Testis (tissue), 3 donors: ENCODE data around the gene PPM1E. TPM values are rescaled to one million over a fixed set of nuclear protein-coding genes. Genes with fewer than 3 reads are reported as not detected.
"Not testable (repeated sequence)": the region's sequence is repeated elsewhere in the genome, so short reads cannot be mapped to it uniquely, and the experiment has no call there.

Experiments used
- DNase-seq: peaks from one replicate; pipeline ENCODE4 v3.0.0-alpha.2; 2019
- H3K27ac ChIP-seq, 2 donors: fragments of 200-600 bp; sonication (generic); one replicate each; pipeline ENCODE4 v1.5.1; 2019
- H3K27me3 ChIP-seq: fragments of 200-600 bp; sonication (generic); one replicate; pipeline ENCODE4 v1.5.1; 2019
- H3K36me3 ChIP-seq: fragments of 200-600 bp; sonication (generic); one replicate; pipeline ENCODE4 v1.5.1; 2017; ENCODE audit warnings: low read depth; ENCODE audit errors: missing control alignments
- H3K4me1 ChIP-seq: fragments of 200-600 bp; sonication (generic); one replicate; pipeline ENCODE4 v1.5.1; 2019
- H3K4me3 ChIP-seq, 2 donors: fragments of 200-600 bp; sonication (generic); one replicate each; pipeline ENCODE4 v1.5.1; 2017 to 2019
- H3K9me3 ChIP-seq: fragments of 200-600 bp; sonication (generic); one replicate; pipeline ENCODE4 v1.5.1; 2017
- POLR2A ChIP-seq: fragments of 450-650 bp; IDR thresholded peaks from one replicate; pipeline ENCODE4 v1.6.1; 2017; ENCODE audit warnings: antibody characterized with exemption, mild to moderate bottlenecking, moderate library complexity
- WGBS, 2 donors: methylation state at CpG; one replicate each; pipeline ENCODE4 v1.1.5; 2018; 5-methylcytosine and 5-hydroxymethylcytosine counted together
- intact Hi-C: fragments of 100-400 bp; cut with DNase I; formaldehyde crosslinking; loops from one replicate; pipeline ENCODE4 v1.15.1; 2023; ENCODE audit warnings: low total_unique reads
- polyA plus RNA-seq: library from polyadenylated mRNA; stranded (reverse); fragments of 350-450 nt; fragmentation: Illumina TruSeq; extraction: RNeasy Lipid Tissue Mini Kit (QIAGEN cat#74804); gene quantifications from one replicate; pipeline ENCODE4 v1.2.3, GENCODE V29; 2014; ENCODE audit warnings: low read depth, low replicate concordance; ENCODE audit not compliant: insufficient read depth
- total RNA-seq, 2 donors: library from RNA; depleted of rRNA; stranded (reverse); fragments of >200 nt; gene quantifications; one replicate each; pipeline ENCODE4 v1.2.3, GENCODE V29; 2016
- TF ChIP-seq, protein P1 (sequence below), 3 experiments: fragments of 450-650 bp in 2 of 3; fragments of 200-600 bp in 1 of 3; sonication (generic) in 1 of 3; IDR thresholded peaks; one replicate each; pipeline ENCODE4 v1.5.1; 2016 to 2019; ENCODE audit warnings: antibody characterized with exemption in 3 of 3, mild to moderate bottlenecking in 2 of 3, moderate library complexity in 1 of 3

The PPM1E gene
- total and polyA plus RNA-seq, 3 donors from 2014 or later: 8.1 to 16.7 (median 13.5) TPM

- TF ChIP-seq, protein P1, sequence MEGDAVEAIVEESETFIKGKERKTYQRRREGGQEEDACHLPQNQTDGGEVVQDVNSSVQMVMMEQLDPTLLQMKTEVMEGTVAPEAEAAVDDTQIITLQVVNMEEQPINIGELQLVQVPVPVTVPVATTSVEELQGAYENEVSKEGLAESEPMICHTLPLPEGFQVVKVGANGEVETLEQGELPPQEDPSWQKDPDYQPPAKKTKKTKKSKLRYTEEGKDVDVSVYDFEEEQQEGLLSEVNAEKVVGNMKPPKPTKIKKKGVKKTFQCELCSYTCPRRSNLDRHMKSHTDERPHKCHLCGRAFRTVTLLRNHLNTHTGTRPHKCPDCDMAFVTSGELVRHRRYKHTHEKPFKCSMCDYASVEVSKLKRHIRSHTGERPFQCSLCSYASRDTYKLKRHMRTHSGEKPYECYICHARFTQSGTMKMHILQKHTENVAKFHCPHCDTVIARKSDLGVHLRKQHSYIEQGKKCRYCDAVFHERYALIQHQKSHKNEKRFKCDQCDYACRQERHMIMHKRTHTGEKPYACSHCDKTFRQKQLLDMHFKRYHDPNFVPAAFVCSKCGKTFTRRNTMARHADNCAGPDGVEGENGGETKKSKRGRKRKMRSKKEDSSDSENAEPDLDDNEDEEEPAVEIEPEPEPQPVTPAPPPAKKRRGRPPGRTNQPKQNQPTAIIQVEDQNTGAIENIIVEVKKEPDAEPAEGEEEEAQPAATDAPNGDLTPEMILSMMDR (IDR thresholded peaks at IDR 0.05): no peak
- no peak overlapping the region for H3K4me3 ChIP-seq
- no peaks in the 10 kb centered on the region for H3K4me1 ChIP-seq
- H3K36me3 ChIP-seq: no peaks in the 10 kb centered on the region
- WGBS, 2 donors: 93 to 96% methylated on average over 8 of the region's 8 CpGs
- no peaks in the 10 kb centered on the region for H3K9me3 ChIP-seq
- no peak for DNase-seq
- intact Hi-C loops: no loop called here
- no peak overlapping the region for H3K27ac ChIP-seq
- no peaks in the 10 kb centered on the region for H3K27me3 ChIP-seq
Observed at GRCh38 chr17:58741121-58741625, 14.5 kb upstream of the PPM1E start.

DNA sequence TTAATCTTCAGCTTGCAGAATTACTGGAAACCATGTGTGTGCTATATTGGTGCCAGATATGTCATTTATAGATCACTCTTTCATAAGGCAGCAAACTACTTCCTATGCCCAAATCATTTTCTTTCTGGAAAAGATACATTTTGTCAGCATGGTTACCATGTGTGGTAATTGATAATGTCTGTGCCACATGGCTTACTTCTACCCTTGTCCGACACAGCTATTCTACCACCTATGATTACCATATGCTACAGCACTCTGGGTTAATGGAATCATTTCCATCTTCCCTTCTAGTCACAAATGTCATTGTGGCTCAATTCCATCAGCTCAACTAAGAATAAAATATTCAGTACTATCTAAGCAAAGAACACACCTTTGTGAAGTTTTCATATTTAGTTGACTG lies 8.0 kb upstream of the PPM1E start:
- Histone ChIP-seq H3K27ac (no peak overlapping the region), H3K9me3 (no peaks in the 10 kb centered on the region), H3K4me1 (no peaks in the 10 kb centered on the region), H3K4me3 (no peak overlapping the region), H3K36me3 (no peaks in the 10 kb centered on the region), H3K27me3 (no peaks in the 10 kb centered on the region)
- TF ChIP-seq, protein P1 (IDR thresholded peaks at IDR 0.05): no peak
- TF ChIP-seq POLR2A: no peak
- intact Hi-C loops: no loop called here
- no peak for DNase-seq
- 88 to 92% methylated on average over 1 of the region's 1 CpG for WGBS, 2 donors

DNA sequence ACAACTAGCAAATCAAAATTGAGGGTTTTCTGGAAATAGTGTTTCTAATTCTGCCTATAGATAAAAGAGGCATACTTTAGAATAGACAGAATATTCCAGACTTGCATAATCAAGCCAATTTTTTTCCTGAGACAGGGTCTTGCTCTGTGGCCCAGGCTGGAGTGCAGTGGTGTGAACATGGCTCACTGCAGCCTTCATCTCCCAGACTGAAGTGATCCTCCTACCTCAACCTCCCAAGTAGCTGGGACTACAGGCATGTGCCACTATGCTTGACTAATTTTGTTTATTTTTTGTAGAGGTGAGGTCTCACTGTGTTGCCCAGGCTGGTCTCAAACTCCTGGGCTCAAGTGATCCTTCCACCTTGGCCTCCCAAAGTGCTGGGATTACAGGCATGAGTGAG lies 6.0 kb upstream of the PPM1E start:
- H3K27me3 ChIP-seq, DNase-seq, H3K4me3 ChIP-seq, H3K27ac ChIP-seq, intact Hi-C loops, H3K9me3 ChIP-seq, H3K4me1 ChIP-seq, H3K36me3 ChIP-seq: not testable (repeated sequence)

DNA sequence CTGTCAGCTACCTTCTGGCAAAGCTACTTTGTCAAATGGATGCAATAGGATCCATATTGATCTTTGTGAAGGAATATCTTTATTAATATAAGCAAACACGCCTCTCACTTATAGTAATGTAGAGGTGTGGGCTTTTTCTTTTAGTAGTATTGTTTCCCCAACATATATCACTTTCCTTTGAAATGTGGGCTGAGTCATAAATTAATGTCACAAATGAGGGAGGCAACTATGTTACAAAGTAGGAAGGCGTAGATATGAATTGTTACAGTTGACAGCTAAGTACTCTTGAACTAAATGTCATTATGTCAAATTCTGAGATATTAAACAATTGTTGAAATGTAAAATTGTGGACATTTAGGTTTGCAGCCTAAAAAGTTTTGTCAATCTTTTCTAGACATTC lies 2.6 kb upstream of the PPM1E start:
- no peaks in the 10 kb centered on the region for H3K36me3 ChIP-seq
- 36 to 39% methylated on average over 2 of the region's 2 CpGs for WGBS, 2 donors
- no peaks in the 10 kb centered on the region for H3K9me3 ChIP-seq
- no peak overlapping the region for H3K4me3 ChIP-seq
- intact Hi-C loops: no loop called here
- H3K27ac ChIP-seq: no peak overlapping the region
- TF ChIP-seq POLR2A: no peak
- TF ChIP-seq, protein P1 (IDR thresholded peaks at IDR 0.05): no peak
- no peak for DNase-seq
- H3K27me3 ChIP-seq: no peaks in the 10 kb centered on the region
- no peaks in the 10 kb centered on the region for H3K4me1 ChIP-seq

DNA sequence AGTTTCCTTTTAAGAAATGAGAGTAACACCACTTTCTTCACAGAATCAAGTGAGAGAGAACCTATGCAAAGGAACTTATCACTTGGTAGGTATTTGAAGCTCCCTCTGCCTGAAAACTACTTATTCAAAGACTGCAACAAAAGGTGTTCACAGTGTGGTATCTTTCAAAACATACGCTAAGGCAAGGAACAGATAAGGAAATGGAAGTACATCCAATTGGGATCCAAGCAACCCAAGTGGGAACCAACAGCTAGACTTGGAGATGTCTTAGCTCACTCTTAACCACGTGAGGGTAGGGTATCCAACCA lies 431 bp upstream of the PPM1E start:
- Histone ChIP-seq H3K4me1 (no peaks in the 10 kb centered on the region), H3K4me3 (peak overlapping the region; percentile 63 to 69), H3K36me3 (no peaks in the 10 kb centered on the region), H3K9me3 (no peaks in the 10 kb centered on the region), H3K27ac (no peak overlapping the region), H3K27me3 (no peaks in the 10 kb centered on the region)
- DNase-seq: no peak
- intact Hi-C loops: no loop called here
- WGBS, 2 donors: 6 to 8% methylated on average over 2 of the region's 2 CpGs
- TF ChIP-seq POLR2A: no peak
- TF ChIP-seq, protein P1 (IDR thresholded peaks at IDR 0.05): no peak
